PC-3 (cell line): ENCODE measurements around the gene MAGEA8. TPM values are rescaled to one million over a fixed set of nuclear protein-coding genes. Genes with fewer than 3 reads are reported as not detected.
A peak's percentile ranks its signal among the peaks of the same experiment; 100 is the strongest.
"Not testable (repeated sequence)": the region's sequence is repeated elsewhere in the genome, so short reads cannot be mapped to it uniquely, and the experiment has no call there.

Experiments used
- ATAC-seq: fragments of 200-7000 bp; cut with Tn5 transposase; 2 replicates; pipeline ENCODE4 v1.9.1; 2020; ENCODE audit warnings: mild to moderate bottlenecking, moderate library complexity
- BruUV-seq: library from RNA; stranded (reverse); fragments of 400-500 nt; replicated peaks from 2 replicates; lab custom pipeline; 2021; lab: Mats Ljungman, UMichigan
- CTCF ChIA-PET: fragments of 300-600 bp; sonication (Branson Sonifier 250); formaldehyde crosslinking; loops from one replicate; lab custom pipeline; 2022; ENCODE audit warnings: antibody characterized with exemption; lab: Charles Lee
- POLR2A ChIA-PET: fragments of 300-600 bp; sonication (Branson Sonifier 250); formaldehyde crosslinking; loops from one replicate; lab custom pipeline; 2022; ENCODE audit warnings: antibody characterized with exemption; ENCODE audit not compliant: unreplicated experiment; lab: Charles Lee
- DNase-seq: peaks from one replicate; pipeline ENCODE4 v3.0.0-alpha.2; 2015
- H2AFZ ChIP-seq: fragments of 300-600 bp; sonication (generic); 2 replicates; pipeline ENCODE4 v1.6.0; 2016; ENCODE audit warnings: antibody characterized with exemption, low read length
- H3F3A ChIP-seq: fragments of 300-600 bp; sonication (generic); one replicate; pipeline ENCODE4 v1.6.0; 2017; ENCODE audit warnings: antibody characterized with exemption, low read length, control low read depth, mild to moderate bottlenecking; ENCODE audit not compliant: unreplicated experiment
- H3K27ac ChIP-seq: fragments of 300-600 bp; sonication (generic); 2 replicates; pipeline ENCODE4 v1.5.1; 2016; ENCODE audit warnings: mild to moderate bottlenecking, low read length
- H3K27me3 ChIP-seq: fragments of 300-600 bp; sonication (generic); 2 replicates; pipeline ENCODE4 v1.6.1; 2016; ENCODE audit warnings: low read length, mixed read lengths
- H3K36me3 ChIP-seq: fragments of 300-600 bp; sonication (generic); 2 replicates; pipeline ENCODE4 v1.6.1; 2016; ENCODE audit warnings: low read depth, mixed run types, low read length, mixed read lengths
- H3K4me1 ChIP-seq: fragments of 300-600 bp; sonication (generic); 2 replicates; pipeline ENCODE4 v1.5.1; 2016; ENCODE audit warnings: low read length; ENCODE audit not compliant: insufficient read depth
- H3K4me2 ChIP-seq: fragments of 300-600 bp; sonication (generic); 2 replicates; pipeline ENCODE4 v1.6.0; 2016; ENCODE audit warnings: low read length
- H3K4me3 ChIP-seq: fragments of 300-600 bp; sonication (generic); 2 replicates; pipeline ENCODE4 v1.5.1; 2016; ENCODE audit warnings: mild to moderate bottlenecking, low read length, mixed read lengths
- H3K79me2 ChIP-seq: fragments of 300-600 bp; sonication (generic); 2 replicates; pipeline ENCODE4 v1.6.1; 2017; ENCODE audit warnings: low read length, mixed read lengths
- H3K9ac ChIP-seq: fragments of 300-600 bp; sonication (generic); 2 replicates; pipeline ENCODE4 v1.6.0; 2016; ENCODE audit warnings: mild to moderate bottlenecking, low read length
- H3K9me2 ChIP-seq: fragments of 300-600 bp; sonication (generic); replicated peaks from 2 replicates; pipeline ENCODE4 v1.6.1; 2016; ENCODE audit warnings: mixed run types, low read length, mixed read lengths
- H3K9me3 ChIP-seq: fragments of 300-600 bp; sonication (generic); 2 replicates; pipeline ENCODE4 v1.6.1; 2016; ENCODE audit warnings: low read length, mixed read lengths
- H4K20me1 ChIP-seq: fragments of 300-600 bp; sonication (generic); 2 replicates; pipeline ENCODE4 v1.6.1; 2016; ENCODE audit warnings: low read length, mixed read lengths
- EZH2 ChIP-seq: fragments of 300-600 bp; sonication (generic); IDR thresholded peaks from one replicate; pipeline ENCODE4 v1.6.1; 2017; ENCODE audit warnings: antibody characterized with exemption, mild to moderate bottlenecking, low read length; ENCODE audit not compliant: unreplicated experiment
- EZH2phosphoT487 ChIP-seq: fragments of 300-600 bp; sonication (generic); IDR thresholded peaks from 2 replicates; pipeline ENCODE4 v1.6.1; 2018; ENCODE audit warnings: mild to moderate bottlenecking, antibody characterized with exemption, low read length, borderline replicate concordance
- intact Hi-C: fragments of 100-400 bp; cut with micrococcal nuclease; formaldehyde crosslinking; loops from 2 replicates; pipeline ENCODE4 v1.9.0; 2023
- total RNA-seq: library from RNA; depleted of rRNA; stranded (reverse); fragments of >200 nt; gene quantifications from 2 replicates; pipeline ENCODE4 v1.2.3, GENCODE V29; 2014
- TF ChIP-seq, protein P1 (sequence below): fragments of 300-600 bp; sonication (generic); conservative IDR thresholded peaks from 2 replicates; pipeline ENCODE4 v1.5.1; 2017; ENCODE audit warnings: antibody characterized with exemption, low read depth, mild to moderate bottlenecking, low read length

MAGEA8 gene
- total RNA-seq, 1 experiment from 2014 or later = not detected

DNA sequence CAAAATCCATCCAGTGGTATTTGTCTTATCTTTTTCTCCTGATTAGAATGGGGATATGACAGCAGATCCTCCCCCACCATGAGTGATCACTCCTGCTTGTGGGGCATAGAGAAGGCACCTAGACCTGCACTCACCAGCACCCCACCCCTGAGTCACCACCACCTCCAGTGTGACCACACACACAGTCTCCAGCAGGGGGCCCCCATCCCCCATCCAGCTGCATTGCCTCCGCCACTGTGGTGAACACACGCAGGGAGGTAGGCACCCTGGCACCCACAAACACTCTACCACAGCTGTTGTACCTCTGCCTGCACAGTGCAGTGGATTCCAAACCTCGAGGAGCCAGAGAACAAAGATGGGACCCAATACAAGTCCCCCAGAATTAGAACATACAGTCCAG, 9.0 kb upstream of the MAGEA8 start:
- intact Hi-C loops = no loop called here
- Histone ChIP-seq H4K20me1 (no peaks in the 10 kb centered on the region), H3K79me2 (no peaks in the 10 kb centered on the region), H3K4me1 (peaks cover 12% of the 10 kb centered on the region), H3K36me3 (no peaks in the 10 kb centered on the region), H3K27ac (no peak overlapping the region), H3K9ac (no peak overlapping the region), H3K4me2 (no peak overlapping the region), H2AFZ (no peak overlapping the region), H3K9me3 (no peaks in the 10 kb centered on the region), H3F3A (no peaks in the 10 kb centered on the region), H3K4me3 (no peak overlapping the region), H3K27me3 (no peaks in the 10 kb centered on the region), H3K9me2 (no peaks in the 10 kb centered on the region)
- ATAC-seq (peak; percentile 97), DNase-seq (peak; percentile 70)
- CTCF ChIA-PET = no interaction called here
- TF ChIP-seq EZH2phosphoT487 = no peak
- no peak for TF ChIP-seq EZH2
- TF ChIP-seq, protein P1, sequence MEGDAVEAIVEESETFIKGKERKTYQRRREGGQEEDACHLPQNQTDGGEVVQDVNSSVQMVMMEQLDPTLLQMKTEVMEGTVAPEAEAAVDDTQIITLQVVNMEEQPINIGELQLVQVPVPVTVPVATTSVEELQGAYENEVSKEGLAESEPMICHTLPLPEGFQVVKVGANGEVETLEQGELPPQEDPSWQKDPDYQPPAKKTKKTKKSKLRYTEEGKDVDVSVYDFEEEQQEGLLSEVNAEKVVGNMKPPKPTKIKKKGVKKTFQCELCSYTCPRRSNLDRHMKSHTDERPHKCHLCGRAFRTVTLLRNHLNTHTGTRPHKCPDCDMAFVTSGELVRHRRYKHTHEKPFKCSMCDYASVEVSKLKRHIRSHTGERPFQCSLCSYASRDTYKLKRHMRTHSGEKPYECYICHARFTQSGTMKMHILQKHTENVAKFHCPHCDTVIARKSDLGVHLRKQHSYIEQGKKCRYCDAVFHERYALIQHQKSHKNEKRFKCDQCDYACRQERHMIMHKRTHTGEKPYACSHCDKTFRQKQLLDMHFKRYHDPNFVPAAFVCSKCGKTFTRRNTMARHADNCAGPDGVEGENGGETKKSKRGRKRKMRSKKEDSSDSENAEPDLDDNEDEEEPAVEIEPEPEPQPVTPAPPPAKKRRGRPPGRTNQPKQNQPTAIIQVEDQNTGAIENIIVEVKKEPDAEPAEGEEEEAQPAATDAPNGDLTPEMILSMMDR = peak; percentile 74
- POLR2A ChIA-PET = no interaction called here
- no TSS peak for BruUV-seq

DNA sequence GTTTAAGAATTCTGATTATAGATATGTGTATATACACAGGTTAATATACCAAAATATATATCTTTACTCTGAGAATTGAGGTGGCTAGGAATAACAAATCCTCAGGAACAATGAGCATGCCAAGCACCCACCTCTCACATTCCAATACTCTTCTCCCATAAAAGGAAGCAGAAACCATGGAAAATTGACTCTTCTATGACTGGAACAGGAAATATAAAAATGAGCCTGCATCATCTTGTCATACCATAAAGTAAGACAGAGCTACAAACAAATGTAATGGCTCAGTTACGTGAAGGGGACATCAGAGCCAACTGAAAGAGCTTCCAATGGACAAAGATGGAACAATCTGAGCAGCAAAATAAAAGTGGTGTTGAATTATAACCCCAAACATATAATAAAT, 3.8 kb upstream of the MAGEA8 start:
- Histone ChIP-seq H3K36me3 (no peaks in the 10 kb centered on the region), H3K27me3 (no peaks in the 10 kb centered on the region), H3K27ac (peak overlapping the region; percentile 53), H3K9ac (no peak overlapping the region), H3K9me2 (no peaks in the 10 kb centered on the region), H3F3A (no peaks in the 10 kb centered on the region), H3K4me3 (peak overlapping the region; percentile 34), H3K4me2 (peak overlapping the region; percentile 47), H2AFZ (no peak overlapping the region), H4K20me1 (no peaks in the 10 kb centered on the region), H3K79me2 (no peaks in the 10 kb centered on the region), H3K4me1 (peaks cover 29% of the 10 kb centered on the region), H3K9me3 (no peaks in the 10 kb centered on the region)
- ChIA-PET POLR2A (interaction anchor here (0.8 to 1.0 kb wide), 2 partner anchors 62 to 63 kb away, joined by 5 to 14 read pairs; no protein-coding TSS in a partner anchor), CTCF (interaction anchor here (1.3 kb wide), 1 partner anchor 62 kb away, joined by 8 read pairs; no protein-coding TSS in a partner anchor)
- TF ChIP-seq, protein P1 = no peak
- TF ChIP-seq EZH2 = no peak
- TF ChIP-seq EZH2phosphoT487 = no peak
- DNase-seq (peak; percentile 75), ATAC-seq (peak; percentile 76)
- intact Hi-C loops = no loop called here
- BruUV-seq = no TSS peak

DNA sequence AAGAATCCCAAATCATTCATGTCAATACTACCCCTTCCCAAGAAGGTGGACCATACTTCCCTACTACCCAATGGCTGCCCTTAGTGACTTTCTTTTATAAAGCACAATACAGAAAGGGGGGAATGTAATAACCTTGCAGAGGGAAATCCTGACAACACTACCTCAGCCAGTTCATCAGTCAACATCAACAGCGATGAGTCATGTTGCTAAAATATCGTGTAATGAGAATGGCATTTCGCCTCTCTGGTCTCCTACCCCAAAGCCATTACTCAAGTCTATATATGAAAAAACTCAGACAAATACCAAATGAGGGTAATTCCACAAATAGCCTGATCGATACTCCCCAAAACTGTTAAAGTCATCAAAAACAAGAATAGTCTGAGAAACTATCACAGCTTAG, 3.3 kb upstream of the MAGEA8 start:
- Histone ChIP-seq H3F3A (no peaks in the 10 kb centered on the region), H3K27ac (peak overlapping the region; percentile 53), H3K4me1 (peaks cover 29% of the 10 kb centered on the region), H3K9me3 (no peaks in the 10 kb centered on the region), H3K4me2 (peak overlapping the region; percentile 47), H4K20me1 (no peaks in the 10 kb centered on the region), H3K27me3 (no peaks in the 10 kb centered on the region), H3K79me2 (no peaks in the 10 kb centered on the region), H3K36me3 (no peaks in the 10 kb centered on the region), H3K4me3 (peak overlapping the region; percentile 34), H2AFZ (no peak overlapping the region), H3K9ac (no peak overlapping the region), H3K9me2 (no peaks in the 10 kb centered on the region)
- BruUV-seq = TSS peak; percentile 69
- CTCF ChIA-PET = interaction anchor here (1.3 kb wide), 1 partner anchor 61 kb away, joined by 8 read pairs; no protein-coding TSS in a partner anchor
- intact Hi-C loops = no loop called here
- no peak for TF ChIP-seq EZH2
- TF ChIP-seq, protein P1 = no peak
- no peak for TF ChIP-seq EZH2phosphoT487
- POLR2A ChIA-PET = interaction anchor here (0.8 to 1.0 kb wide), 2 partner anchors 61 to 63 kb away, joined by 5 to 14 read pairs; no protein-coding TSS in a partner anchor
- DNase-seq = peak; percentile 85
- ATAC-seq = peak; percentile 89

DNA sequence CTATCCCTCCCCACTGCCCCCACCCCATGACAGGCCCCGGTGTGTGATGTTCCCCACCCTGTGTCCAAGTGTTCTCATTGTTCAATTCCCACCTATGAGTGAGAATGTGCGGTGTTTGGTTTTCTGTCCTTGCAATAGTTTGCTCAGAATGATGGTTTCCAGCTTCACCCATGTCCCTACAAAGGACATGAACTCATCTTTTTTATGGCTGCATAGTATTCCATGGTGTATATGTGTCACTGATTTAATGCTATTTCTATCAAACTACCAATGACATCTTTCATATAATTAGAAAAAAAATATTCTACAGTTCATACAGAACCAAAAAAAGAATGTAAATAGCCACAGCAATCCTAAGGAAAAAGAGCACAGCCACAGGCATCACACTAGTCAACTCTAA, 9.8 kb downstream of the MAGEA8 start:
- H3K79me2 ChIP-seq, H3K9me3 ChIP-seq, H3K36me3 ChIP-seq, H3K27me3 ChIP-seq, ATAC-seq, BruUV-seq, H3K4me1 ChIP-seq, H3F3A ChIP-seq, intact Hi-C loops, H2AFZ ChIP-seq, H3K4me3 ChIP-seq, DNase-seq, CTCF ChIA-PET, H3K27ac ChIP-seq, H3K4me2 ChIP-seq, H3K9ac ChIP-seq, POLR2A ChIA-PET, H3K9me2 ChIP-seq, H4K20me1 ChIP-seq: not testable (repeated sequence)
